Glutamatergic neuron (in vitro differentiated cells): ENCODE data around the gene LHCGR. TPM values are rescaled to one million over a fixed set of nuclear protein-coding genes. Genes with fewer than 3 reads are reported as not detected.

Source experiments
- DNase-seq: peaks from one replicate; pipeline ENCODE4 v3.0.0; 2022
- H3K27ac Mint-ChIP-seq: one replicate; pipeline ENCODE4 v1.8.0; 2020; ENCODE audit warnings: mild to moderate bottlenecking, mixed read lengths, inconsistent platforms; ENCODE audit not compliant: unreplicated experiment
- H3K27me3 Mint-ChIP-seq: one replicate; pipeline ENCODE4 v1.8.0; 2020; ENCODE audit warnings: mild to moderate bottlenecking, moderate library complexity, mixed read lengths, inconsistent platforms; ENCODE audit not compliant: unreplicated experiment
- H3K36me3 Mint-ChIP-seq: one replicate; pipeline ENCODE4 v1.8.0; 2020; ENCODE audit warnings: mild to moderate bottlenecking, mixed read lengths, inconsistent platforms; ENCODE audit not compliant: unreplicated experiment
- H3K4me1 Mint-ChIP-seq: one replicate; pipeline ENCODE4 v1.8.0; 2020; ENCODE audit warnings: mild to moderate bottlenecking, low read depth, mixed read lengths, inconsistent platforms; ENCODE audit not compliant: unreplicated experiment
- H3K4me3 Mint-ChIP-seq: one replicate; pipeline ENCODE4 v1.8.0; 2020; ENCODE audit warnings: mild to moderate bottlenecking, mixed read lengths, inconsistent platforms; ENCODE audit not compliant: unreplicated experiment
- H3K9me3 Mint-ChIP-seq: one replicate; pipeline ENCODE4 v1.8.0; 2020; ENCODE audit warnings: mild to moderate bottlenecking, moderate library complexity, mixed read lengths, inconsistent platforms; ENCODE audit not compliant: unreplicated experiment
- total RNA-seq: library from RNA; stranded (reverse); fragmentation: NEBNext Ultra II Directional; extraction: Animal tissue kit (Norgen Biotek cat#: 25700); gene quantifications from one replicate; pipeline ENCODE4 v1.2.1, GENCODE V29; 2021; ENCODE audit not compliant: unreplicated experiment
- TF ChIP-seq, protein P1 (sequence below): fragments of 200-600 bp; sonication (generic); IDR thresholded peaks from one replicate; pipeline ENCODE4 v1.5.0; 2021; ENCODE audit not compliant: partially characterized antibody, unreplicated experiment

LHCGR gene
- total RNA-seq, 1 donor from 2014 or later: not detected

DNA sequence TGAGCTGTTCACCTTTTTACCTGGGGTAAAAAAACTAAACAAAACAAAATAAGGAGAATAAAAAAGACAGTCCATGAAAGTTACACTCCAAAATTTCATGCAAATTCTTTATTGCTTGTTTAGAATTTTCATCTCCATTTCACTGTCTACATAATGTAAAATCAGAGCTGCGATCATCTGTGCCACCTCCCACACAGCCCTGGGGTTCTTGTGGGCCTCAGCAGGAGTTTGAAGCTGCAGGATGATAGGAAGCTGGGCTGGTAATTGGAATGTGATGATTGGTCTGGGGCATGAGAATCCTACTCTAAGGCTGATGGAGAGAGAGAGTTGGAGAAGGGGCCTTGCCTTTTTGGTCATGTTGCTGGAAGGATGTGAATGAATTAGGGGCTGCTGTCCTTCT is 4.2 kb upstream of the LHCGR start:
- peaks cover 2% of the 10 kb centered on the region for H3K9me3 Mint-ChIP-seq
- H3K4me3 Mint-ChIP-seq: no peak overlapping the region
- peaks cover 2% of the 10 kb centered on the region for H3K27me3 Mint-ChIP-seq
- H3K36me3 Mint-ChIP-seq: no peaks in the 10 kb centered on the region
- TF ChIP-seq, protein P1, sequence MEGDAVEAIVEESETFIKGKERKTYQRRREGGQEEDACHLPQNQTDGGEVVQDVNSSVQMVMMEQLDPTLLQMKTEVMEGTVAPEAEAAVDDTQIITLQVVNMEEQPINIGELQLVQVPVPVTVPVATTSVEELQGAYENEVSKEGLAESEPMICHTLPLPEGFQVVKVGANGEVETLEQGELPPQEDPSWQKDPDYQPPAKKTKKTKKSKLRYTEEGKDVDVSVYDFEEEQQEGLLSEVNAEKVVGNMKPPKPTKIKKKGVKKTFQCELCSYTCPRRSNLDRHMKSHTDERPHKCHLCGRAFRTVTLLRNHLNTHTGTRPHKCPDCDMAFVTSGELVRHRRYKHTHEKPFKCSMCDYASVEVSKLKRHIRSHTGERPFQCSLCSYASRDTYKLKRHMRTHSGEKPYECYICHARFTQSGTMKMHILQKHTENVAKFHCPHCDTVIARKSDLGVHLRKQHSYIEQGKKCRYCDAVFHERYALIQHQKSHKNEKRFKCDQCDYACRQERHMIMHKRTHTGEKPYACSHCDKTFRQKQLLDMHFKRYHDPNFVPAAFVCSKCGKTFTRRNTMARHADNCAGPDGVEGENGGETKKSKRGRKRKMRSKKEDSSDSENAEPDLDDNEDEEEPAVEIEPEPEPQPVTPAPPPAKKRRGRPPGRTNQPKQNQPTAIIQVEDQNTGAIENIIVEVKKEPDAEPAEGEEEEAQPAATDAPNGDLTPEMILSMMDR: no peak
- H3K4me1 Mint-ChIP-seq: no peaks in the 10 kb centered on the region
- H3K27ac Mint-ChIP-seq: no peak overlapping the region
- no peak for DNase-seq

DNA sequence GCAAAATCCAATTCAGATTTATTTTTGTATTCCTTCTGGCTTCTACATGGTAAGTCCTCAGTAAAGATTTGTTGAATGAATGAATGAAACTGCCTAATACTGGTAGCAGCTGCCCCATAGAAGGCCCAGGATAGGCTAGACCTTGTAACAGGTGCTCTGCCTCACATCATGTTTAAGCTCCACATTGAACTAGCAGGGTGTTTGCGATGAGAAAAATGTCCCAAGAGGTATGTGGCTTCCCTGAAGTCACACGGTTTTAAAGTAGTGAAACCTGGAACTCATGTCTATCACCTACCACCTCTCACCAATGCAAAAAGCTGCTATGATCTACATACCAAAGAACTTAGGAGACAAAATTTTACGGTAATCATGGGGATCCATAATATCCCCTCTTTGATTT is 765 bp upstream of the LHCGR start:
- Mint-ChIP-seq H3K27me3 (peaks cover 4% of the 10 kb centered on the region), H3K4me1 (no peaks in the 10 kb centered on the region), H3K4me3 (peak overlapping the region; percentile 70), H3K27ac (no peak overlapping the region), H3K36me3 (no peaks in the 10 kb centered on the region), H3K9me3 (peaks cover 2% of the 10 kb centered on the region)
- DNase-seq: no peak
- TF ChIP-seq, protein P1: no peak

DNA sequence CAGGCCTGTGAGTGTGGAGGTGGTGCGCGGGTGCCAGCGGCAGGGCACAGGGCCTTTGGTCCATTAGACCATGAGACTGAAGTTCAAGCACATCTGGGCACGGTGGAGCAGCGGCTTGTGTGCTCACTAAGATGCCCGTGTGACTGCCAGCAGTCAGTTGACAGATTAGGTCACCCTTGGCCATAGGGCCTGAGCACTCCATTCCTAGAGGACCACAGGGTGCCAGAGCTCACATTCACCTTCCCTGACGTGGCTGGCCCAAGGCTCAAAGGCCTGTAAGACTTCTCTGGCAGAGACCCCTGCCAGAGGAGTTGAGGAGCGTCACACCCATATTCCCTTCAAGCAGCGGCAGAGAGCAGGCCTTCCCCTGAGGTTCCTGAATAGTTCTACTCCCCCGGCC is 650 bp downstream of the LHCGR start:
- DNase-seq: no peak
- H3K4me1 Mint-ChIP-seq: peaks cover 4% of the 10 kb centered on the region
- peaks cover 2% of the 10 kb centered on the region for H3K9me3 Mint-ChIP-seq
- peak overlapping the region; percentile 70 for H3K4me3 Mint-ChIP-seq
- TF ChIP-seq, protein P1: no peak
- H3K36me3 Mint-ChIP-seq: no peaks in the 10 kb centered on the region
- peaks cover 4% of the 10 kb centered on the region for H3K27me3 Mint-ChIP-seq
- H3K27ac Mint-ChIP-seq: no peak overlapping the region

DNA sequence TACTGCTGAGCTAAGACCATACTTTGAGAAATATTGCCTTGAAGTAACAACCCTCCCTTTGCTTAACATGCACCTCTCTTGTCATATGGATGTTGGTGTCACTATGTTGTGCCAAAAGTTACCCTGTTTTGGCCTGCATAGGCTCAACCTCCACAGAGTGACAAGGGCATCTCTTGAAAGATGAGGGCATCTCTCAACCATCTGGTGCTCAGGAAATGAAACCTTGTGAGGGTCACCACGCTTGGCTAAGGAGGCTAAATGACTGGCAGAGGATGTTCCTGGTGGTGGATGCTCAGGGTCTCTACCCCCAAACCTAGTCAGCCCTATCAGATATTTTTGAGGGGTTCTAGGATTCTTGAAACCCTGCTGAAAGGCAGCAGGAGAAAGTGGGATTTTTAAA is 2.3 kb downstream of the LHCGR start:
- TF ChIP-seq, protein P1: no peak
- Mint-ChIP-seq H3K36me3 (no peaks in the 10 kb centered on the region), H3K4me3 (no peak overlapping the region), H3K27me3 (peaks cover 4% of the 10 kb centered on the region), H3K9me3 (peaks cover 2% of the 10 kb centered on the region), H3K4me1 (peaks cover 4% of the 10 kb centered on the region), H3K27ac (no peak overlapping the region)
- DNase-seq: no peak

DNA sequence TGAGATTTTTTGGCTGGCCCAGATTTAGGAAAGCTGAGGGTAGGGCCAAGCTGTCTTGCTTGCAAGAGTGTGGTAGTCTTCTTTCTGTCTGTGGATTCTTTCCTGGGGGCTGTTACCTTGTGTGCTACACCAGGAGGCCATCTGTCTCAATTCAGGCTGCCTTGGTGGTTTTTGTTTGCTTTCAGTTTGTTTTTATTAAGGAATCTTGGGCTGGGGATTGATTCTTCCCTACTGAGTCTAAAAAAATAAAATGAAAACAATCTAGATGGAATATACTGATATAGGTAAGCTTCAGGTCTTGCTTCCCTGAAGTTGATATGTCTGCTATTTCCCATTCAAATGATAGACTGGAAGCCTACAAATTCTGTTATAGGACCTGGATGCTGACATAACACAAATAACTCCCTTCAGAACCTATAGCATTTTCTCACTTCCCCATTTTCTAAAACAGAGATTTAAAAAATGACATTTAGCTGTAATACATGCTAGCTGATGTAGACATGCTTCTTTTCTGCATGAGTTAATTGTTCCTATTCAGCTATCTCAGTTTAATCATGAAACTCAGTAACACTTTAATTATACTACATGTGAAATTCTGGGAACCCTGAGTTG is 5.3 kb downstream of the LHCGR start:
- peaks cover 4% of the 10 kb centered on the region for H3K4me1 Mint-ChIP-seq
- H3K27me3 Mint-ChIP-seq: peaks cover 4% of the 10 kb centered on the region
- no peak for DNase-seq
- H3K9me3 Mint-ChIP-seq: no peaks in the 10 kb centered on the region
- H3K27ac Mint-ChIP-seq: no peak overlapping the region
- no peaks in the 10 kb centered on the region for H3K36me3 Mint-ChIP-seq
- H3K4me3 Mint-ChIP-seq: no peak overlapping the region
- TF ChIP-seq, protein P1: no peak
